ENCODE results near the gene S100A2. TPM values are rescaled to one million over a fixed set of nuclear protein-coding genes. Genes with fewer than 3 reads are reported as not detected.

S100A2 gene
- total RNA-seq, 1 experiment from 2014 or later, result 4.5 TPM

GRCh38 chr1:153550827-153551500, 14.7 kb downstream of the S100A2 start:
- no peaks in the 10 kb centered on the region for H3K9me3 ChIP-seq (ENCODE audit: low read depth, low read length, poor library complexity, severe bottlenecking)
- H3K4me3 ChIP-seq (ENCODE audit: low read depth, low read length, poor library complexity, severe bottlenecking), result no peak overlapping the region
- POLR2A ChIA-PET (ENCODE audit: low non-redundant PET), result no interaction called here
- intact Hi-C loops (cut with micrococcal nuclease; ENCODE audit: unreplicated experiment), result no loop called here
- H3K27ac ChIP-seq (ENCODE audit: low read depth, low read length, poor library complexity, severe bottlenecking), result no peak overlapping the region
- CTCF ChIA-PET, result interaction anchor here (0.5 to 0.6 kb wide), 2 partner anchors 126 to 196 kb away, joined by 3 to 9 read pairs; no protein-coding TSS in a partner anchor
- no peak for DNase-seq (ENCODE audit: low spot score)
- H3K27me3 ChIP-seq (replicated peaks; ENCODE audit: insufficient read depth, low read depth, low read length, poor library complexity), result no peaks in the 10 kb centered on the region
- H3K36me3 ChIP-seq (ENCODE audit: insufficient read depth, low read length, poor library complexity, severe bottlenecking), result no peaks in the 10 kb centered on the region
- BruUV-seq (replicated peaks), result no TSS peak
- H3K4me1 ChIP-seq (ENCODE audit: insufficient read depth, low read length, poor library complexity, severe bottlenecking), result peaks cover 18% of the 10 kb centered on the region
- TF ChIP-seq EZH2 (IDR thresholded peaks at IDR 0.05; ENCODE audit: borderline replicate concordance, low read depth, low read length, poor library complexity, severe bottlenecking) (no peak), CTCF (conservative IDR thresholded peaks at IDR 0.05; ENCODE audit: low read depth, low read length) (no peak)

GRCh38 chr1:153550398-153550758, 15.3 kb downstream of the S100A2 start:
- ChIA-PET CTCF (interaction anchor here (0.5 to 0.6 kb wide), 2 partner anchors 127 to 196 kb away, joined by 3 to 9 read pairs; no protein-coding TSS in a partner anchor), POLR2A (ENCODE audit: low non-redundant PET) (no interaction called here)
- TF ChIP-seq EZH2 (IDR thresholded peaks at IDR 0.05; ENCODE audit: borderline replicate concordance, low read depth, low read length, poor library complexity, severe bottlenecking), result no peak
- TF ChIP-seq CTCF (conservative IDR thresholded peaks at IDR 0.05; ENCODE audit: low read depth, low read length), result no peak
- Histone ChIP-seq H3K27me3 (replicated peaks; ENCODE audit: insufficient read depth, low read depth, low read length, poor library complexity) (no peaks in the 10 kb centered on the region), H3K4me1 (ENCODE audit: insufficient read depth, low read length, poor library complexity, severe bottlenecking) (peaks cover 24% of the 10 kb centered on the region), H3K27ac (ENCODE audit: low read depth, low read length, poor library complexity, severe bottlenecking) (no peak overlapping the region), H3K36me3 (ENCODE audit: insufficient read depth, low read length, poor library complexity, severe bottlenecking) (no peaks in the 10 kb centered on the region), H3K9me3 (ENCODE audit: low read depth, low read length, poor library complexity, severe bottlenecking) (no peaks in the 10 kb centered on the region), H3K4me3 (ENCODE audit: low read depth, low read length, poor library complexity, severe bottlenecking) (no peak overlapping the region)
- intact Hi-C loops (cut with micrococcal nuclease; ENCODE audit: unreplicated experiment), result no loop called here
- DNase-seq (ENCODE audit: low spot score), result no peak
- BruUV-seq (replicated peaks), result no TSS peak

GRCh38 chr1:153549741-153550397, 15.8 kb downstream of the S100A2 start:
- H3K9me3 ChIP-seq (ENCODE audit: low read depth, low read length, poor library complexity, severe bottlenecking), result no peaks in the 10 kb centered on the region
- peaks cover 29% of the 10 kb centered on the region for H3K4me1 ChIP-seq (ENCODE audit: insufficient read depth, low read length, poor library complexity, severe bottlenecking)
- ChIA-PET CTCF (no interaction called here), POLR2A (ENCODE audit: low non-redundant PET) (no interaction called here)
- no peak overlapping the region for H3K4me3 ChIP-seq (ENCODE audit: low read depth, low read length, poor library complexity, severe bottlenecking)
- no peak overlapping the region for H3K27ac ChIP-seq (ENCODE audit: low read depth, low read length, poor library complexity, severe bottlenecking)
- no TSS peak for BruUV-seq (replicated peaks)
- intact Hi-C loops (cut with micrococcal nuclease; ENCODE audit: unreplicated experiment), result no loop called here
- TF ChIP-seq EZH2 (IDR thresholded peaks at IDR 0.05; ENCODE audit: borderline replicate concordance, low read depth, low read length, poor library complexity, severe bottlenecking) (no peak), CTCF (conservative IDR thresholded peaks at IDR 0.05; ENCODE audit: low read depth, low read length) (no peak)
- no peak for DNase-seq (ENCODE audit: low spot score)
- no peaks in the 10 kb centered on the region for H3K36me3 ChIP-seq (ENCODE audit: insufficient read depth, low read length, poor library complexity, severe bottlenecking)
- H3K27me3 ChIP-seq (replicated peaks; ENCODE audit: insufficient read depth, low read depth, low read length, poor library complexity), result no peaks in the 10 kb centered on the region

All from A673 (cell line).